GM18873 (cell line): ENCODE data around the gene SDR42E2.
"Not testable (repeated sequence)": the region's sequence is repeated elsewhere in the genome, so short reads cannot be mapped to it uniquely, and the experiment has no call there.

ENCODE experiments used
- ATAC-seq: cut with Tn5 transposase; IDR thresholded peaks from one replicate; pipeline ENCODE4 v1.9.1; 2021; ENCODE audit warnings: mild to moderate bottlenecking, moderate library complexity, moderate number of reproducible peaks; ENCODE audit not compliant: unreplicated experiment, low FRiP score

Gene SDR42E2

DNA sequence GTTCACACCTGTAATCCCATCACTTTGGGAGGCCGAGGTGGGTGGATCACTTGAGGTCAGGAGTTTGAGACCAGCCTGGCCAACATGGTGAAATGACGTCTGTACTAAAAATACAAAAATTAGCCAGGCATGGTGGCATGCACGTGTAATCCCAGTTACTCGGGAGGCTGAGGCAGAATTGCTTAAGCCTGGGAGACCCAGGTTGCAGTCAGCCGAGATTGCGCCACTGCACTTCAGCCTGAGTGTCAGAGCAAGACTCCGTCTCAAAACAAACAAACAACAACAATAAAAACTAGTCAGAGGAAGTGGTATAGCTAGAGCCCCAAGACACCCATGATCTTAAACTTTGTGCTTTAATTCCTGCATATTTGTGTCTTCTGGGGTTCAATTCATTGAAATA, 9.2 kb upstream of the SDR42E2 start:
- not testable (repeated sequence) for ATAC-seq

DNA sequence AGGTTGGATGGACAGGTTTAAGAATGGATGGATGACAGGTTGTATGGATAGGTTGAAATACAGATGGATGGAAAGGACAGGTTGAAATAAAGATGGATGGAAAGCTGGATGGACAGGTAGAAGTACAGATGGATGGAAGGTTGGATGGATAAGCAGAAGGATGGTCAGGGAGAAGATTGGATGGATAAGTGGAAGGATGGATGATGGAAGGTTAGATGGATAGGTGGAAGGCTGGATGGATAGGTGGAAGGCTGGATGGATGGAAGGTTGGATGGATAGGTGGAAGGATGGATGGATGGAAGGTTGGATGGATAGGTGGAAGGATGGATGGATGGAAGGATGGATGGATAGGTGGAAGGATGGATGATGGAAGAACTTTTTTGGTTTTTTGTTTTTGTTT, 905 bp upstream of the SDR42E2 start:
- no peak for ATAC-seq

DNA sequence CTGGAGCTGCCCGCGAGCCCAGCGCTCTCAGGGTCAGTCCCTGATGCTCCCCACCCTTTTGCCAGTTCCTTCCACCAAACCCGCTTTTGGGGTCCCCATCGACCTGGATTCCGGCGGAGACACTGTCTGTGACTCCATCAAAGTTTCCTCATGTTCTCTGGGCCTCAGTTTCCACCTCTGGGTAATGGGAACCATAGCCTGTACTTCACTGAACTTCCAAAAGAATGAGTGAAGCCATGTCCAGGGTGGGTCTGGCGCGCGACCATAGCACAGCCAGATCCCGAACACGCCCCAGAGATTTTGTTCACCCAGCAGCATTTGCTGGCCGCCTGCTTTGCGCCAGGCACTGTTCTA, 327 bp downstream of the SDR42E2 start:
- no peak for ATAC-seq

DNA sequence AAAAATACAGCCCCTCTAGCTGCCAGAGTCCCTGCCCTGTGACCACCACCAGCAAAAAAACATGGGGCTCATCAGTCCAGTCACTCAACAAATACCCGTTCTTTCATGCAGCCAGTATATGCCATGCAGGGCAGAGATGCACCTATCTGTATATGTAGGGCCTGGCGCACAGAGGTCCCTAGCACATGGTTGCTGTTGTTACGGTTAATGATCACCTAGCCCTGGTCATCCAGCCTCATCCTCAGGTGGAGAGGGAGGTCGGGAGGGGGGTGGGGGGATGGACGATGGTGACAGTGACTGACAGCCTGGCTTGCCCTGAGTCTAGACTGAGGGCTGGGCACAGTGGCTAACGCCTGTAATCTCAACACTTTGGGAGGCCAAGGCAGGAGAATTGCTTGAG, 1.5 kb downstream of the SDR42E2 start:
- ATAC-seq = no peak

DNA sequence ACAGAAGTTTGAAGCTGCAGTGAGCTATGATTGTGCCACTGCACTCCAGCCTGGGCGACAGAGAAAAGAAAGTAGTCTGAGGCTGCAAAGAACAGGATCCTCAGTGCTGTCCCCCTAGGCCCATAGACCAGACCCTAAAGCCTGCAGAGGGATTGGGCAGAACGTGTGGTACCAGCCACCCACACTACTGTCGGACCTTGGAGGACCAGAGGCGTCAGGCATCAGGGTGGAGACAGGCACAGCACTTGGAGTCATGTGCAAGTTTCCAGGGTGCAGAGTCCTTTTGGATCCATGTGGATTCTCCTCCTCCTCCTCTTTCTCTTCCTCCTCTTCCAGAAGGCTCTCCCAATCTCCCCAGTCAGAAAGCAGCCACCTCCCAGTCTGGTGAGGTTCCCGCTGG, 2.2 kb downstream of the SDR42E2 start:
- ATAC-seq = no peak

DNA sequence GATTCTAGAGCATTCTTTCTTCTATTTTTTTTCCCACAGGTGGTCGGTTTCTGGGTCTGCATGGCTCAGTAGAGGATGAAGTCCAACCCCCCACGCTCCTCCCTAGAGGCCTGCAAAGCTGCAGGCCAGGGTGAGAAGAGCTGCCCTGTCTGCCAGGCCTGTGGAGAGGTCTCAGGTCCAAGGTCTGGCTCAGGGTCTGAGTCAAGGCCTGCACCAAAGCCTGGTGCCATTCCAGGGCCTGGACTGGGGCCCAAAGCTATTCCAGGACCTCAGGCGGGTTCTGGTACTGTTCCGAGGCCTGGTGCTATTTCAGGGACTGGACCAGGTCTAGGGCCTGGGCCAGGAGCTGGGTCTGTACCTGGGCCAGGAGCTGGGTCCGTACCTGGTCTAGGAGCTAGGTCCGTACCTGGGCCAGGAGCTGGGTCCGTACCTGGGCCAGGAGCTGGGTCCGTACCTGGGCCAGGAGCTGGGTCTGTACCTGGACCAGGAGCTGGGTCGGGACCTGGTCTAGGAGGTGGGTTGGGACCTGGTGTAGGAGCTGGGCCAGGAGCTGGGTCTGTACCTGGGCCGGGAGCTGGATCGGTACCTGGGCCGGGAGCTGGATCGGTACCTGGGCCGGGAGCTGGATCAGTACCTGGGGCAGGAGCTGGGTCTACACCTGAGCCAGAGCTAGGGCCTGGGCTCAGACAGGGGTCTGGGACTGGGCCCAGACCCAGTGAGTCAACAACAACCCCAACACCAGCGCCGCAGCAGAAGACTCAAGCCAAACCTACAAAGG, 3.4 kb downstream of the SDR42E2 start:
- no peak for ATAC-seq

DNA sequence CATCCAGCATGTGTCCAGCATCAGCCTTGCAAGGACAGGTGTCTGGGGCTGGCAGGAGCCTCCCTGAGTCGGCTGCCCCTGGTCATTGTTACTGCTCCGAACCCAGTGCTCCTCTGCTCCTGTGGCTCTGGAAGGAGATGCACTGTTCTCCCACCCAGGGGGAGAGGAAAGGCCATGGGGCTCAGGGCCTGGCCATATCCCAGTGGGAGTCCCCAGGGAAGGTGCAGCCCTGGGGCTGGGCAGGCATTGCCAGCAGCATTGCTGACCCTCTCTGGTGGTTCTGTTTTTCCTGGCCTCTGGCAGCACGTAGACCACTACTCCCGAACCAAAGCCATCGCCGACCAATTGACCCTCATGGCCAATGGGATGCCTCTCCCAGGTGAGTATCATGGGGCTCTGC, 9.6 kb downstream of the SDR42E2 start:
- ATAC-seq = no peak

DNA sequence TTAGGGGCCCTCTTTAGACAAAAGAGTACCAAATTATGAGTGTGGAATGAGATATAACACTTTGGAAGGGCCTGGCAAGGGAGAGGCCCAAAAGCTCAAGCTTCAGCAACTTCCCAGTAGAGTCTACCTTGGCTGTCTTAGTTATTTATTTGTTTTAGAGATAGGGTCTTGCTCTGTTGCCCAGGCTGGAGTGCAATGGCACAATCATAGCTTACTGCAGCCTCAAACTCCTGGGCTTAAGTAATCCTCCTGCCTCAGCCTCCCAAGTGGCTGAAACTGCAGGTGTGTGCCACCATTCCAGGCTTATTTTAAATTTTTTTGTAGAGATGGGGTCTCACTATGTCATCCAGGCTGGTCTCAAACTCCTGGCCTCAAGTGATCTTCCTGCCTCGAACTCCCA, 10.3 kb downstream of the SDR42E2 start:
- not testable (repeated sequence) for ATAC-seq

DNA sequence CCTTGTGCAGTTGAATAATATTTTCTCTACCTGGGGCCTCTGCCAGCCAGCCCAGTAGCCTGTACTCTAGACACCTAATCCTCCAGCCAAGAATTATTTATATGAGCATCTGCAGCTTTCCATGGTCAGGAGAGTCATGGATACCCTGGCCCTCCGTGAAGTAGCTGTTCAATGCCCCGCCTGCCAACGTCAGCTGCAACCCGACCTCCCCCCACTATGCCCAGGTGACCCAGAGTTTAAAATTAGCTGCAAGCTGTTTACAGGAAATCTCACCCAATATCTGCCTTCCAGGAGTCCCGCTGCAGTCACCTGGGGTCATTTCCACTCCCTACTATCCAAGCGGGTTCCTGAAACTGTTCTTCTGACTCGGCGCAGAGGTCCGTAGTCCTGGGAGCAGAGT, 12.3 kb downstream of the SDR42E2 start:
- no peak for ATAC-seq

DNA sequence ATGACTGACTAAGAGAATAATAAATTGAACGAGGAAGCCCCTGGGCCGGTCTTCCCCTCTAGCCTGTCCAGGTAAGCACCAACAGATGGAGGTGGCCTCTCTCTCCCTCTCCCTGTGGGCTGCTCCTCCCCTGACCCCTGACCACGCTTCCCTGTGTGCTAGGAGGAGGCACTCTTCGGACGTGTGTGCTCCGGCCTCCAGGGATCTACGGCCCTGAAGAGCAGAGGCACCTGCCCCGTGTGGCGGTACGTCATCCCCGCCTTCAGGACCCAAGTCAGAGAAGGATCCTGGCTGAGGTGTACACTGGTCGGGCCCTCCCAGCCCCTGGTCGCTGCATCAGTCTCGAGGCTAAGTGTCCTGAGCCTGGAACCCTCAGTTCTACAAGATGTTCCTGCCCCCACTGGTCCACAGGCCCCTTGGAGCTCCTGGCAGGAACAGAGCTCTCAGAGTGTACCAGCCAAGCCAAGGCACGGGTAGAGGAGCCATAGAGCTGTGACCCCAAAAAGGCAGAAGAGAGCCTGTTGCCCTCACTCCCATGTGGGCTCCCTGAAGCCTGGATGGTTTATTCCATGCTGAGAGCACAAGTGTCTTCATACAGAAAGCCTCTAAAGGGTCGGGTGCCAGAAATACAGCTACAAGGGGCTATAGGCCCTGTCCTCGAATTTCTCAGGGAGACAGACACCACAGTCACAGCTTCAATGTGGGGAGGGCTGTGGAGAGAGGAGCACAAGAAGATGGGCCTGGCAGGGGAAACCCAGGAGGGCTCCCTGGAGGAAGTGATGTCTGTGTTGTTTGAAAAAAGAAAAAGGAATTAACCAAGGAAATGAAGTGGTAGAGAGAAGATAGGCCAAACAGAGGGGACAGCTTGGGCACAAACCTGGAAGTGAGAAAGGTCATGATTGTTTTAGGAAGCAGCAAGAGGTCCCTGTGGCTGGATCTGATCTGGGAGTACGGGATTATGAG, 15.9 kb downstream of the SDR42E2 start:
- ATAC-seq = no peak

DNA sequence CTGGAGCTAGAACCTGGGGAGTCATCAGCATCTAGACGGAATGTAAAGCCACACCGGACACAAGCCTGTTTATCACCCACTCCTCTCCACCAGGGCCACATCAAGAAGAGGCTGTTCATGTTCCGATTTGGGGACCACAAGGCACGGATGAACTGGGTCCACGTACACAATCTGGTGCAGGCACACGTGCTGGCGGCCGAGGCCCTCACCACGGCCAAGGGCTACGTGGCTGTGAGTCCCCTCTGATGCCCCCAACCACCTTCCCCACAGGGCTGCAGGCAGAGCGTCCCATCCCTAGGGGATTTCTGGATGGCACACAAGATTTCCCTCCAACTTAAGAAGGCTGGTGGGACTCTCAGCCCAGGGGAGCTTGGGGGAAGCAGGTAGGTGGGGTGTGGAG, 19.1 kb downstream of the SDR42E2 start:
- no peak for ATAC-seq

DNA sequence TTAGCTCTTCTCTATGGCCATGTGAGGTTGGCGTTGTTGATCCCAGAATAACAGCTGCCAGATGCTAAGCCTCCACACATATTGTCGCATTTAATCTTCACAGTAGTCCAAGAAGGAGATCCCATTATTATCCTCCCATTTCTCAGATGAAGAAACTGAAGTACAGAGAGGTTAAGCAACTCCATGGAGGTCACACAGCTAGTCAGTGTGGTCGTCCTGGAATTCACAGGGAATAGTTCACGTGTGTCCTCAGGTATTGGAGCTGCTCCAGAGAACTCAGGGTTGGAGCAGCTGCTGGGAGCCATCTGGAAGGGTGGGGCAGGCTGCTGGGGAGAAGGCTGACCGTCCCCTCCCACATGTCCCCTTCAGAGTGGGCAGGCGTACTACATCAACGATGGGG, 19.5 kb downstream of the SDR42E2 start:
- no peak for ATAC-seq

DNA sequence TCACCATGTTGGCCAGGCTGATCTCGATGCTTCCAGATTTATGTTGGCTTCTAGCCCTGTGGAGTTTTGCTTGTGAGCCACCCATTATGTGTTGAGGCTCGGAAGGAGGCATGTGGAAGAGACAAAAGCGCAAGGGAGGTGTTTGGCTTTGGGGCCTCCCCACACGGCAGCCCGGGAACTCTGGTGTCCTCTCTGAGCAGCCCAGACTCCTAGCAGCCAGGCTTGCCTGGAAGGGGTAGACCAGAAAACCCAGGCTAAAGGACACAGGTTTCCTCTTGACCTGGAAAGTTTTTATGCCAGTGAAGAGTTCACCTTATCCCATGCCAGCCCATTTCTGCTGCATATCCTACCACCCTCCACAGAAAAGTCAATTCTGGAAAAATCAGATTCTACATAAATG, 21.0 kb downstream of the SDR42E2 start:
- ATAC-seq = no peak

DNA sequence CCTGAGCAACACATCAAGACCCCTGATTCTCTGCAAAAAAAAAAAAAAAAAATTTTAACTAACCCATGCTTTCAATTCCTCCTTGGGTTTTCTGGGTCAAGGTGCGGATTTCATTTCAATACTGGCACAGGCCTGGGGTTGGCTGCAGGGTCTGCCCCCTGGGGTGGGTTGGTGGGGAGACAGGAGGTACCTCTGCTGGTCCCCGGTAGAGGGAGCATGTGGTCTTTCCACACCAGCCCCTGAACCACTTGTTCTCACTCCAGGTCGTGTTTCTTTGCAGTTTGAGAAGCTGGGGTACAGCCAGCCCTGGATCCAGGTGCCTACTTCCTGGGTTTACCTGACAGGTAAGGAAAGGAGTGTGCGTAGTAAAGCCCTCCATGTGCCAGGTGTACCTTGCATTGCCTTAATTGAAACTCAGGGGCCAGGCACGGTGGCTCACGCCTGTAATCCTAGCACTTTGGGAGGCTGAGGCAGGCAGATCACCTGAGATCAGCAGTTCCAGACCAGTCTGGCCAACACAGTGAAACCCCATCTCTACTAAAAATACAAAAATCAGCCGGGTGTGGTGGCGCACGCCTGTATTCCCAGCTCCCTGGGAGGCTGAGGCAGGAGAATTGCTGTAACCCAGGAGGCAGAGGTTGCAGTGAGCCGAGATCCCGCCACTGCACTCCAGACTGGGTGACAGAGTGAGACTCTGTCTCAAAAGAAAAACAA, 21.8 kb downstream of the SDR42E2 start:
- ATAC-seq = no peak

DNA sequence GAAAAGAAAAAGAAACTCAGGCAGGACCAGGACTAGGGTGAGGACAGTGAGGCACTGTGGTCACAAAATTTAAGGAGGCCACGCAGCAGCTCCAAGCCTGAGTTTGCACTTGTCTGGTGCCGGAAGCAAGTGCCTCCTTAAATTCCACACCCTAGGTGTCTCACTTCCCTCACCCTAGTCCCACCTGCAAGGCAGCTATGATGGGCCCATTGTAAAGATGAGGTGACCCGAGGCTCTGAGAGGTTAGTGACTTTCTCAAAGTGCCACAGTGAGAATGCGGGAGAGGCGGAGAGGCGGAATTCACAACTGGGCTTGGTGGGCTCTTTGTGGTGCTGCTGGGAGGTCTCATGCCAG, 22.3 kb downstream of the SDR42E2 start:
- no peak for ATAC-seq

DNA sequence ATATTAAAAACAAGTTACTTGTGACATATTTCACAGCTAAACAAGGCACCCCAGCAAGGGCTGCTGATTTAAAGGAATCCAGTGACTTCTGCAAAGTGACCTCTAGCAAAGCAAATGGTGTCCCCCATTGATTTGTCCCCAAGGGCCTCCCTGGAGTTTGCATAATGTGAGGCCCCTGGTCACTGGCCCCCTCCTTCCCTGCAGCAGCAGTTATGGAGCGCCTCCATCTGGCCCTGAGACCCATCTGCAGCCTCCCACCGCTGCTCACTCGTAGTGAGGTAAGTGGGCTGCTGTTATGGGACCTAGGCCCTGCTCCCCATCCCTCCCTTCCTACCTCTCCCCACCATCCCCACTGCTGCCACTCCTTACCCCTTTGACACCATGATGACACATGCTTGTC, 24.2 kb downstream of the SDR42E2 start:
- ATAC-seq = no peak

DNA sequence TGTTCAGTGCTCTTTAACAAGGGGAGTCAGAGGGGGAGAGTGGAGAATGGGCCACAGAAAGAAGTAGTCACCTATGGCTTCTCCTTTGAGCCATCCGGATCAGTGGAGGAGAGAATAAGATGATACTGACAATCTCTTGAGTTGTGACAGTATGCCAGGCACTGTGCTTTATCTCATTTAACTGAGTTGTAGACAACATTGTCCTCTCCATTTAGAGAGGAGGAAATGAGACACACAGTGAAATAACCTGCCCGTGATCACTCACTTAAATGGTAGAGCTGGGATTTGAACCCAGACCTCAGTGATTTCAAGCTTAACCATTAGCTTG, 25.9 kb downstream of the SDR42E2 start:
- no peak for ATAC-seq

DNA sequence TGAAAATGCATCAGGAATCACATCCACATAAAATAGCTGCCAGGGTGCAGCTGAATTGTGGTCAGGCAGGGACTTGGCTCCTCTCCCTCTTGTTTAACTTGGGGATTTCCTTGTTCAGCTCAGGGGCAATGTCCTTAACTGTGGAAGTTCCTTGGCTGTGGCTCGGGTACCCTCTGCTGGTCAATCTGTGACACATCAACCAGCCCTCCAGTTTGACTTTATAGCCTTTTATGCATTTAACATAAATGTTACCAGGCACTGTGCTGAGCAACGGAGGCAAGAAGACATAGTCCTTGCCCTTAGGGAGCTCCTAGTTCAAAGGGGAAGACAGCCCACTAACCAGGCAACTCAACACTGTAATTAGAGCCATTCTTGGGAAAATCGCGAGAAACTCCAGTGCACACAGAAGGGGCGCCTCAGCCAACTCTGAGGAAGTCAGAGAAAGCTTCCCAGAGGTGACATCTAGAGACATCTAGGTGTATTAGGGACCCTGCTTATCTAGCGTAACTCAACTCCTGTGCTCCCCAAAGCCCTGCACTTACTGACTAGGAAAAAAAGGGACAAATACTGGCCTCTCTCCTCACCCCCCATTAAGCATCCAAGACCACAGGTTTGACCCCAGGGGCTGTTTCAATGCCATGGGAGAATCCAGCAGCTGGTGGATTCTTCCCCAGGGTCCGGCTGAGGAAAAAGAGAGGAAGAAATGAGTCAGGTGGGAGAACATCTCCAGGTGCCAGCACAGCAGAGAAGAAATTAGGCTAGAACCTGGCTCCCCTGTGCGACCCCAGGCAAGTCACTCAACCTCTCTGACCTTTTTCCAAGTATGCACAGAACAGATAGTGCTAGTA, 26.5 kb downstream of the SDR42E2 start:
- ATAC-seq = no peak

DNA sequence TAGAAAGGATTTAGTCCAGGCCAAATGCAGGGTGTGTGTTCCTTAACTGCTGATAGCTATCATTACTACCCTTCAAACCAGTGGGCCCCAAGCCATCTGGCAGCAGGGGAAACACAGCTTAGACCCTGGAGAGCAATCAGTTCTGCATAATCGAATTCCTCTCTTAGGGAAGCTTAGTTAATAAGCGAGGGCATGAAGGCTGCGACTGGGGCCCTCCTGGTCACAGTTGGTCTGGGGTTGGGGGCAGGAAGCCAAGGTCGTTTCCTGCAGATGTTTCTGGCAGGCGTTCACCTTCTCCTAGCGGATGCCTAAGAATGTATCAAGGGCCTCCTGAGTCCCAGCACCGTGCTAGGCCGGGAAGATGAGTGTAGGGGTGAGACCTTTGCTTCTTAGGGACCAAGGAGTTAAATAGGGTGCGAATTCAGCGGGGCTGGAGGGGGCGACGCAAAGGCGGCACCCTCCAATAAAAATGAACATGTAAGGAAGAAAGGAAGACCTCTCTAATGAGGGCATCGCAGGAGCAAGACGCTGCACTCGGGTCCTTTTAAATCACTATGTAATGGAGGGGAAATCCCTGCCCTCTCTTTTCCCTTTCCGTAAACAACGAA, 27.3 kb downstream of the SDR42E2 start:
- ATAC-seq = no peak
